ENCODE measurements around the gene ERG.

Gene ERG, protein sequence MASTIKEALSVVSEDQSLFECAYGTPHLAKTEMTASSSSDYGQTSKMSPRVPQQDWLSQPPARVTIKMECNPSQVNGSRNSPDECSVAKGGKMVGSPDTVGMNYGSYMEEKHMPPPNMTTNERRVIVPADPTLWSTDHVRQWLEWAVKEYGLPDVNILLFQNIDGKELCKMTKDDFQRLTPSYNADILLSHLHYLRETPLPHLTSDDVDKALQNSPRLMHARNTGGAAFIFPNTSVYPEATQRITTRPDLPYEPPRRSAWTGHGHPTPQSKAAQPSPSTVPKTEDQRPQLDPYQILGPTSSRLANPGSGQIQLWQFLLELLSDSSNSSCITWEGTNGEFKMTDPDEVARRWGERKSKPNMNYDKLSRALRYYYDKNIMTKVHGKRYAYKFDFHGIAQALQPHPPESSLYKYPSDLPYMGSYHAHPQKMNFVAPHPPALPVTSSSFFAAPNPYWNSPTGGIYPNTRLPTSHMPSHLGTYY

GRCh38 chr21:38498057-38498833, at the start of gene ERG:
TSS of gene ERG (minus strand) at chr21:38498477. CDS start at chr21:38498380, 97 bp downstream.
- no peak for TF ChIP-seq CTCF (IDR thresholded peaks at IDR 0.05; ENCODE audit: insufficient read depth, low read length, poor library complexity, severe bottlenecking)
- DNase-seq (ENCODE audit: extremely low read depth, insufficient read length), result no peak
- no peak within 1 kb of the TSS for H3K4me3 ChIP-seq (replicated peaks; ENCODE audit: low read depth, low read length)
- no peaks in the 10 kb centered on the region for H3K36me3 ChIP-seq (ENCODE audit: control insufficient read depth, insufficient read depth, low read length)
- peaks cover 3% of the 10 kb centered on the region for H3K27me3 ChIP-seq (replicated peaks; ENCODE audit: control insufficient read depth, insufficient read depth, low read length)

DNA sequence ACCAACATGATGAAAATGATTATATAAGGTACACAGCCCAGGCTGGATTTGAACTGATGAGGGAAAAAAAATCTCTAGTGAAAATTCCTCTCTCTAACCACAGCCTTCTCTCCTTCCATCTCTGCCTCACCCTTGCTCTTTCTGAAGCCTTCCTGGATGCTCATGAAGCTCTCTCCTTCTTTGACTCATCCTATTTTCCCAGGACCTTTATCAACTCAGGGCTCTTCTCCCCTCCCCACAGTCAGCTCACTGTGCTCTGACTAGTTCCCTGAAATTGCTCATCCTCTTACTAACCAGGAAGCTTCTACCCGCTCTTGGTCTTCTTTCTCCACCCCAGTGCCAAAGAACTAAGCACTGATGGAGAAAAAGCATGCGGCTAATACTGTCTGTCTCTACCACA, 46.4 kb upstream of the ERG start:
- no peak overlapping the region for H3K4me3 ChIP-seq (replicated peaks; ENCODE audit: low read depth, low read length)
- TF ChIP-seq CTCF (IDR thresholded peaks at IDR 0.05; ENCODE audit: insufficient read depth, low read length, poor library complexity, severe bottlenecking), result no peak
- DNase-seq (ENCODE audit: extremely low read depth, insufficient read length), result no peak
- H3K27me3 ChIP-seq (replicated peaks; ENCODE audit: control insufficient read depth, insufficient read depth, low read length), result no peaks in the 10 kb centered on the region
- H3K36me3 ChIP-seq (ENCODE audit: control insufficient read depth, insufficient read depth, low read length), result no peaks in the 10 kb centered on the region

- no peak for TF ChIP-seq CTCF (IDR thresholded peaks at IDR 0.05; ENCODE audit: insufficient read depth, low read length, poor library complexity, severe bottlenecking)
- Histone ChIP-seq H3K36me3 (ENCODE audit: control insufficient read depth, insufficient read depth, low read length) (no peaks in the 10 kb centered on the region), H3K27me3 (replicated peaks; ENCODE audit: control insufficient read depth, insufficient read depth, low read length) (no peaks in the 10 kb centered on the region), H3K4me3 (replicated peaks; ENCODE audit: low read depth, low read length) (no peak overlapping the region)
- DNase-seq (ENCODE audit: extremely low read depth, insufficient read length), result no peak
These were observed 44.0 kb upstream of the ERG start for GRCh38 chr21:38542263-38542662.

DNA sequence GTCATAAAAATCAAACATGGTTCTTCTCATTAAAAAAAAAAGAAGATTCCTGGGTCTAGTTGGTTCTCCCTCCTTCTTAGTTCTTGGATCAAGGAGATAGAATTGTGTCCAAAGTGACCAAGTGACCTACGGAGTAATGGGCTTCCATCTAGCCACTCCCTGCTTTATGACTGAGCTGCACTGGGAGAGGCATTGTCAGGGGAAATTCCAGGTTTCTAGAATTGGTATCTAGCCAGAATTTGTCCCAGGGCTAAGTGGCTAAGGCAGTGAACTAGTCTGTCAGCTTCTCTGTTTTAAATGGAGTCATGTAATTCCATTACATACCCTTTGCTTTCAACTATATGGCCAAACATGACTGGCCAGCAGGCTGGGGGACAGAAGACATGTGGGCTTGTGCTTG, 40.1 kb upstream of the ERG start:
- TF ChIP-seq CTCF (IDR thresholded peaks at IDR 0.05; ENCODE audit: insufficient read depth, low read length, poor library complexity, severe bottlenecking), result no peak
- Histone ChIP-seq H3K36me3 (ENCODE audit: control insufficient read depth, insufficient read depth, low read length) (no peaks in the 10 kb centered on the region), H3K27me3 (replicated peaks; ENCODE audit: control insufficient read depth, insufficient read depth, low read length) (no peaks in the 10 kb centered on the region), H3K4me3 (replicated peaks; ENCODE audit: low read depth, low read length) (no peak overlapping the region)
- no peak for DNase-seq (ENCODE audit: extremely low read depth, insufficient read length)

- TF ChIP-seq CTCF (IDR thresholded peaks at IDR 0.05; ENCODE audit: insufficient read depth, low read length, poor library complexity, severe bottlenecking), result no peak
- Histone ChIP-seq H3K4me3 (replicated peaks; ENCODE audit: low read depth, low read length) (no peak overlapping the region), H3K36me3 (ENCODE audit: control insufficient read depth, insufficient read depth, low read length) (no peaks in the 10 kb centered on the region), H3K27me3 (replicated peaks; ENCODE audit: control insufficient read depth, insufficient read depth, low read length) (no peaks in the 10 kb centered on the region)
- no peak for DNase-seq (ENCODE audit: extremely low read depth, insufficient read length)
These were observed 36.3 kb upstream of the ERG start for GRCh38 chr21:38534591-38534990.

Data from GM06990 (cell line).